Activated T-helper 1 cell treated with anti-CD3 and anti-CD28 coated beads, Interleukin-12 subunit alpha, Interleukin-12 subunit beta, Interleukin-2, Interleukin-4 antibody, amounts not matched to agents 30 ng/mL and 10 ng/mL and 1 ng/mL, durations not matched to agents 14 hours and 24 hours and 36 hours (primary cell): ENCODE measurements around the gene KRTAP22-2. TPM values are rescaled to one million over a fixed set of nuclear protein-coding genes. Genes with fewer than 3 reads are reported as not detected.

ENCODE experiments used
- DNase-seq: peaks from one replicate; pipeline ENCODE4 v3.0.0; 2021; ENCODE audit warnings: low spot score
- H3K27ac Mint-ChIP-seq: one replicate; pipeline ENCODE4 v1.8.0; 2021; ENCODE audit warnings: mild to moderate bottlenecking, mixed read lengths
- H3K27me3 Mint-ChIP-seq: one replicate; pipeline ENCODE4 v1.8.0; 2022; ENCODE audit warnings: mild to moderate bottlenecking, moderate library complexity, mixed read lengths; ENCODE audit not compliant: insufficient read depth
- H3K36me3 Mint-ChIP-seq: one replicate; pipeline ENCODE4 v1.8.0; 2021; ENCODE audit warnings: low read depth, mixed read lengths
- H3K4me1 Mint-ChIP-seq: one replicate; pipeline ENCODE4 v1.8.0; 2021; ENCODE audit warnings: low read depth, mixed read lengths
- H3K4me3 Mint-ChIP-seq: one replicate; pipeline ENCODE4 v1.8.0; 2021; ENCODE audit warnings: mild to moderate bottlenecking, moderate library complexity, mixed read lengths
- H3K9me3 Mint-ChIP-seq: one replicate; pipeline ENCODE4 v1.8.0; 2021; ENCODE audit warnings: mixed read lengths
- intact Hi-C: fragments of 100-400 bp; cut with micrococcal nuclease; formaldehyde crosslinking; loops from one replicate; pipeline ENCODE4 v1.15.1; 2024
- total RNA-seq: library from RNA; stranded (reverse); gene quantifications from 2 replicates; pipeline ENCODE4 v1.2.3, GENCODE V29; 2022

The KRTAP22-2 gene
- total RNA-seq, 1 donor from 2014 or later, result not detected

- Mint-ChIP-seq H3K36me3 (no peaks in the 10 kb centered on the region), H3K4me1 (no peaks in the 10 kb centered on the region), H3K9me3 (peaks cover 8% of the 10 kb centered on the region), H3K27me3 (no peaks in the 10 kb centered on the region), H3K27ac (no peak overlapping the region), H3K4me3 (no peak overlapping the region)
- intact Hi-C loops, result no loop called here
- DNase-seq, result no peak
Measured at GRCh38 chr21:30605968-30606367, 15.8 kb upstream of the KRTAP22-2 start.

- H3K27ac Mint-ChIP-seq, result no peak within 1 kb of the TSS
Measured at GRCh38 chr21:30600787-30601186, 10.6 kb upstream of the KRTAP22-2 start, which contains the start of gene KRTAP22-1. TSS of gene KRTAP22-1 (plus strand) at chr21:30601087.

GRCh38 chr21:30598802-30599201, 8.6 kb upstream of the KRTAP22-2 start, which contains the start of gene KRTAP6-2:
TSS of gene KRTAP6-2 (minus strand) at chr21:30598902. CDS start at chr21:30598874, 28 bp downstream.
- Mint-ChIP-seq H3K4me3 (no peak within 1 kb of the TSS), H3K4me1 (no peaks in the 10 kb centered on the region), H3K27ac (no peak within 1 kb of the TSS), H3K27me3 (no peaks in the 10 kb centered on the region), H3K9me3 (peaks cover 5% of the 10 kb centered on the region), H3K36me3 (no peaks in the 10 kb centered on the region)
- intact Hi-C loops, result no loop called here
- DNase-seq, result no peak

More at GRCh38 chr21:30600787-30601186, 10.6 kb upstream of the KRTAP22-2 start, which contains the start of gene KRTAP22-1:
- Mint-ChIP-seq H3K4me3 (no peak within 1 kb of the TSS), H3K9me3 (peaks cover 5% of the 10 kb centered on the region), H3K36me3 (no peaks in the 10 kb centered on the region), H3K4me1 (no peaks in the 10 kb centered on the region), H3K27me3 (no peaks in the 10 kb centered on the region)
- DNase-seq, result no peak
- intact Hi-C loops, result no loop called here

- Mint-ChIP-seq H3K9me3 (no peaks in the 10 kb centered on the region), H3K36me3 (no peaks in the 10 kb centered on the region), H3K27ac (no peak within 1 kb of the TSS), H3K27me3 (no peaks in the 10 kb centered on the region), H3K4me3 (no peak within 1 kb of the TSS), H3K4me1 (no peaks in the 10 kb centered on the region)
- no peak for DNase-seq
- intact Hi-C loops, result no loop called here
Measured at GRCh38 chr21:30592140-30592539, 1.9 kb upstream of the KRTAP22-2 start, which contains the start of gene KRTAP6-3. TSS of gene KRTAP6-3 (plus strand) at chr21:30592440. CDS start at chr21:30592446, 6 bp downstream.

GRCh38 chr21:30582870-30583269, 7.3 kb downstream of the KRTAP22-2 start:
- no peaks in the 10 kb centered on the region for H3K4me1 Mint-ChIP-seq
- no peak overlapping the region for H3K27ac Mint-ChIP-seq
- H3K27me3 Mint-ChIP-seq, result no peaks in the 10 kb centered on the region
- H3K4me3 Mint-ChIP-seq, result no peak overlapping the region
- intact Hi-C loops, result no loop called here
- no peaks in the 10 kb centered on the region for H3K9me3 Mint-ChIP-seq
- DNase-seq, result no peak
- H3K36me3 Mint-ChIP-seq, result no peaks in the 10 kb centered on the region

- no peaks in the 10 kb centered on the region for H3K4me1 Mint-ChIP-seq
- no peaks in the 10 kb centered on the region for H3K9me3 Mint-ChIP-seq
- H3K36me3 Mint-ChIP-seq, result no peaks in the 10 kb centered on the region
- intact Hi-C loops, result no loop called here
- no peak for DNase-seq
- no peak overlapping the region for H3K27ac Mint-ChIP-seq
- H3K4me3 Mint-ChIP-seq, result no peak overlapping the region
- no peaks in the 10 kb centered on the region for H3K27me3 Mint-ChIP-seq
Measured at GRCh38 chr21:30580132-30580531, 10.1 kb downstream of the KRTAP22-2 start.

GRCh38 chr21:30579346-30579745, 10.9 kb downstream of the KRTAP22-2 start:
- no peak overlapping the region for H3K27ac Mint-ChIP-seq

GRCh38 chr21:30577766-30578165, 12.4 kb downstream of the KRTAP22-2 start:
- Mint-ChIP-seq H3K9me3 (no peaks in the 10 kb centered on the region), H3K27me3 (no peaks in the 10 kb centered on the region), H3K27ac (no peak overlapping the region), H3K36me3 (no peaks in the 10 kb centered on the region), H3K4me3 (no peak overlapping the region), H3K4me1 (no peaks in the 10 kb centered on the region)
- no peak for DNase-seq
- intact Hi-C loops, result no loop called here

More at GRCh38 chr21:30579346-30579745, 10.9 kb downstream of the KRTAP22-2 start:
- H3K4me3 Mint-ChIP-seq, result no peak overlapping the region
- H3K27me3 Mint-ChIP-seq, result no peaks in the 10 kb centered on the region
- no peaks in the 10 kb centered on the region for H3K4me1 Mint-ChIP-seq
- no peak for DNase-seq
- intact Hi-C loops, result no loop called here
- no peaks in the 10 kb centered on the region for H3K36me3 Mint-ChIP-seq
- H3K9me3 Mint-ChIP-seq, result no peaks in the 10 kb centered on the region

GRCh38 chr21:30567617-30568016, 22.6 kb downstream of the KRTAP22-2 start:
- no peaks in the 10 kb centered on the region for H3K9me3 Mint-ChIP-seq
- peaks cover 2% of the 10 kb centered on the region for H3K27me3 Mint-ChIP-seq
- no peak overlapping the region for H3K4me3 Mint-ChIP-seq
- H3K4me1 Mint-ChIP-seq, result no peaks in the 10 kb centered on the region
- H3K27ac Mint-ChIP-seq, result no peak overlapping the region
- H3K36me3 Mint-ChIP-seq, result no peaks in the 10 kb centered on the region
- intact Hi-C loops, result no loop called here
- DNase-seq, result no peak

GRCh38 chr21:30563630-30564029, 26.6 kb downstream of the KRTAP22-2 start:
- Mint-ChIP-seq H3K36me3 (no peaks in the 10 kb centered on the region), H3K27me3 (no peaks in the 10 kb centered on the region), H3K4me1 (no peaks in the 10 kb centered on the region), H3K27ac (no peak overlapping the region), H3K9me3 (no peaks in the 10 kb centered on the region), H3K4me3 (no peak overlapping the region)
- no peak for DNase-seq
- intact Hi-C loops, result no loop called here

- no peaks in the 10 kb centered on the region for H3K36me3 Mint-ChIP-seq
- H3K4me3 Mint-ChIP-seq, result no peak overlapping the region
- no peak for DNase-seq
- no peaks in the 10 kb centered on the region for H3K27me3 Mint-ChIP-seq
- H3K27ac Mint-ChIP-seq, result no peak overlapping the region
- H3K9me3 Mint-ChIP-seq, result no peaks in the 10 kb centered on the region
- intact Hi-C loops, result no loop called here
- no peaks in the 10 kb centered on the region for H3K4me1 Mint-ChIP-seq
Measured at GRCh38 chr21:30563072-30563471, 27.1 kb downstream of the KRTAP22-2 start.

- H3K4me3 Mint-ChIP-seq, result no peak overlapping the region
- intact Hi-C loops, result no loop called here
- DNase-seq, result no peak
- H3K9me3 Mint-ChIP-seq, result no peaks in the 10 kb centered on the region
- H3K27ac Mint-ChIP-seq, result no peak overlapping the region
- no peaks in the 10 kb centered on the region for H3K4me1 Mint-ChIP-seq
- H3K27me3 Mint-ChIP-seq, result no peaks in the 10 kb centered on the region
- H3K36me3 Mint-ChIP-seq, result no peaks in the 10 kb centered on the region
Measured at GRCh38 chr21:30561957-30562356, 28.2 kb downstream of the KRTAP22-2 start.

- no peak within 1 kb of the TSS for H3K27ac Mint-ChIP-seq
- no peak within 1 kb of the TSS for H3K4me3 Mint-ChIP-seq
- no peaks in the 10 kb centered on the region for H3K4me1 Mint-ChIP-seq
- intact Hi-C loops, result no loop called here
- DNase-seq, result no peak
- H3K9me3 Mint-ChIP-seq, result no peaks in the 10 kb centered on the region
- H3K36me3 Mint-ChIP-seq, result no peaks in the 10 kb centered on the region
- no peaks in the 10 kb centered on the region for H3K27me3 Mint-ChIP-seq
Measured at GRCh38 chr21:30561264-30561895, 28.8 kb downstream of the KRTAP22-2 start, which contains the start of gene KRTAP19-7. TSS of gene KRTAP19-7 (minus strand) at chr21:30561314. CDS start at chr21:30561289, 25 bp downstream.
